ENCODE results near the gene NEMP1. TPM values are rescaled to one million over a fixed set of nuclear protein-coding genes. Genes with fewer than 3 reads are reported as not detected.

The NEMP1 gene
- total RNA-seq, 4 donors from 2014 or later = 8.5 to 10.4 (median 9.6) TPM

- TF ChIP-seq CTCF (IDR thresholded peaks at IDR 0.05; ENCODE audit: low read depth) = no peak
These were observed 47.4 kb downstream of the NEMP1 start for GRCh38 chr12:57031138-57031725.

- TF ChIP-seq CTCF (IDR thresholded peaks at IDR 0.05; ENCODE audit: low read depth) = no peak
These were observed 49.1 kb downstream of the NEMP1 start for GRCh38 chr12:57029457-57029856.

- TF ChIP-seq CTCF (IDR thresholded peaks at IDR 0.05; ENCODE audit: low read depth) = no peak
These were observed 50.8 kb downstream of the NEMP1 start for GRCh38 chr12:57027805-57028153.

- no peak for TF ChIP-seq CTCF (IDR thresholded peaks at IDR 0.05; ENCODE audit: low read depth)
These were observed 51.4 kb downstream of the NEMP1 start for GRCh38 chr12:57027011-57027804.

- no peak for TF ChIP-seq CTCF (IDR thresholded peaks at IDR 0.05; ENCODE audit: low read depth)
These were observed 53.4 kb downstream of the NEMP1 start for GRCh38 chr12:57025196-57025595.

- TF ChIP-seq CTCF (IDR thresholded peaks at IDR 0.05; ENCODE audit: low read depth) = no peak
These were observed 58.4 kb downstream of the NEMP1 start for GRCh38 chr12:57019983-57020719.

- no peak for TF ChIP-seq CTCF (IDR thresholded peaks at IDR 0.05; ENCODE audit: low read depth)
These were observed 59.7 kb downstream of the NEMP1 start for GRCh38 chr12:57018906-57019305.
